Smooth muscle cell (in vitro differentiated cells): ENCODE measurements around the gene KARS1. TPM values are rescaled to one million over a fixed set of nuclear protein-coding genes. Genes with fewer than 3 reads are reported as not detected.

Experiments
- DNase-seq: peaks from one replicate; lab custom pipeline; 2025; ENCODE audit not compliant: unreplicated experiment; lab: John Stamatoyannopoulos, UW
- H2AFZ ChIP-seq: fragments of 200-600 bp; sonication (generic); 2 replicates; pipeline ENCODE4 v1.6.0; 2016; ENCODE audit warnings: antibody characterized with exemption, low read depth, mild to moderate bottlenecking
- H3F3A ChIP-seq: fragments of 200-600 bp; sonication (generic); 2 replicates; pipeline ENCODE4 v1.6.0; 2017; ENCODE audit warnings: antibody characterized with exemption, low read depth
- H3K27ac ChIP-seq: fragments of 200-600 bp; sonication (generic); 2 replicates; pipeline ENCODE4 v1.5.1; 2016; ENCODE audit warnings: low read depth, mild to moderate bottlenecking
- H3K27me3 ChIP-seq: fragments of 200-600 bp; sonication (generic); 2 replicates; pipeline ENCODE4 v1.6.1; 2016; ENCODE audit warnings: low read depth, mild to moderate bottlenecking
- H3K36me3 ChIP-seq: fragments of 200-600 bp; sonication (generic); 2 replicates; pipeline ENCODE4 v1.5.1; 2016; ENCODE audit warnings: low read depth
- H3K4me1 ChIP-seq: fragments of 200-600 bp; sonication (generic); 2 replicates; pipeline ENCODE4 v1.5.1; 2016; ENCODE audit warnings: low read depth
- H3K4me2 ChIP-seq: fragments of 200-600 bp; sonication (generic); 2 replicates; pipeline ENCODE4 v1.6.0; 2016; ENCODE audit warnings: mild to moderate bottlenecking
- H3K4me3 ChIP-seq: fragments of 200-600 bp; sonication (generic); 2 replicates; pipeline ENCODE4 v1.5.1; 2016; ENCODE audit warnings: mild to moderate bottlenecking
- H3K79me2 ChIP-seq: fragments of 200-600 bp; sonication (generic); 2 replicates; pipeline ENCODE4 v1.6.0; 2016; ENCODE audit warnings: low read depth, mild to moderate bottlenecking
- H3K9ac ChIP-seq: fragments of 200-600 bp; sonication (generic); 2 replicates; pipeline ENCODE4 v1.6.0; 2016; ENCODE audit warnings: low read depth
- H3K9me3 ChIP-seq: fragments of 200-600 bp; sonication (generic); replicated peaks from 2 replicates; pipeline ENCODE4 v1.5.1; 2016; ENCODE audit warnings: low read depth
- H4K20me1 ChIP-seq: fragments of 200-600 bp; sonication (generic); 2 replicates; pipeline ENCODE4 v1.6.0; 2016; ENCODE audit warnings: low read depth
- CTCF ChIP-seq: fragments of 200-600 bp; sonication (generic); IDR thresholded peaks from 2 replicates; pipeline ENCODE4 v1.5.1; 2017; ENCODE audit warnings: borderline replicate concordance, mild to moderate bottlenecking, antibody characterized with exemption; ENCODE audit not compliant: insufficient read depth, poor library complexity, severe bottlenecking
- WGBS: methylation state at CpG from one replicate; pipeline ENCODE4 v1.1.7; 2016; ENCODE audit warnings: low lambda C conversion rate; 5-methylcytosine and 5-hydroxymethylcytosine counted together
- polyA plus RNA-seq: library from polyadenylated mRNA; unstranded; fragments of >200 nt; fragmentation: Nextera tagmentation; extraction: Ambion mirVana; gene quantifications from 2 replicates; pipeline ENCODE4 v1.2.1, GENCODE V29; 2016
- total RNA-seq: library from RNA; depleted of rRNA; stranded (reverse); fragments of >200 nt; gene quantifications from 2 replicates; pipeline ENCODE4 v1.2.3, GENCODE V29; 2014

KARS1 gene
- total and polyA plus RNA-seq, 2 experiments from 2014 or later = 101 to 108 TPM

GRCh38 chr16:75632857-75633256 is 14.6 kb downstream of the KARS1 start:
- H2AFZ ChIP-seq = no peak overlapping the region
- 90% methylated on average over 8 of the region's 8 CpGs for WGBS
- H3K79me2 ChIP-seq = no peaks in the 10 kb centered on the region
- H3K9ac ChIP-seq = no peak overlapping the region
- peaks cover 6% of the 10 kb centered on the region for H4K20me1 ChIP-seq
- H3F3A ChIP-seq = peaks cover 4% of the 10 kb centered on the region
- peaks cover 30% of the 10 kb centered on the region for H3K36me3 ChIP-seq
- no peaks in the 10 kb centered on the region for H3K27me3 ChIP-seq
- no peaks in the 10 kb centered on the region for H3K9me3 ChIP-seq
- no peak for TF ChIP-seq CTCF
- no peaks in the 10 kb centered on the region for H3K4me1 ChIP-seq
- no peak overlapping the region for H3K4me2 ChIP-seq
- no peak for DNase-seq
- H3K4me3 ChIP-seq = no peak overlapping the region
- H3K27ac ChIP-seq = no peak overlapping the region

- Histone ChIP-seq H3K79me2 (no peaks in the 10 kb centered on the region), H2AFZ (no peak overlapping the region), H3K36me3 (peaks cover 31% of the 10 kb centered on the region), H3K4me3 (no peak overlapping the region), H4K20me1 (no peaks in the 10 kb centered on the region), H3K27me3 (no peaks in the 10 kb centered on the region), H3F3A (peaks cover 25% of the 10 kb centered on the region), H3K9me3 (no peaks in the 10 kb centered on the region), H3K4me1 (no peaks in the 10 kb centered on the region), H3K9ac (no peak overlapping the region), H3K4me2 (no peak overlapping the region), H3K27ac (no peak overlapping the region)
- TF ChIP-seq CTCF = no peak
- no peak for DNase-seq
- 85% methylated on average over 3 of the region's 3 CpGs for WGBS
Observed at GRCh38 chr16:75630052-75630451, 17.4 kb downstream of the KARS1 start.

GRCh38 chr16:75629132-75629531 is 18.3 kb downstream of the KARS1 start:
- H3K4me1 ChIP-seq = no peaks in the 10 kb centered on the region
- WGBS = 89% methylated on average over 10 of the region's 10 CpGs
- DNase-seq = no peak
- H3K9me3 ChIP-seq = no peaks in the 10 kb centered on the region
- peaks cover 34% of the 10 kb centered on the region for H3F3A ChIP-seq
- H3K27ac ChIP-seq = no peak overlapping the region
- H3K4me3 ChIP-seq = no peak overlapping the region
- H3K9ac ChIP-seq = no peak overlapping the region
- H3K79me2 ChIP-seq = no peaks in the 10 kb centered on the region
- H3K36me3 ChIP-seq = peaks cover 23% of the 10 kb centered on the region
- no peak overlapping the region for H3K4me2 ChIP-seq
- H4K20me1 ChIP-seq = no peaks in the 10 kb centered on the region
- no peak overlapping the region for H2AFZ ChIP-seq
- H3K27me3 ChIP-seq = no peaks in the 10 kb centered on the region
- TF ChIP-seq CTCF = no peak

GRCh38 chr16:75628351-75628750 is 19.1 kb downstream of the KARS1 start:
- Histone ChIP-seq H3K9me3 (no peaks in the 10 kb centered on the region), H3K4me3 (no peak overlapping the region), H3K36me3 (peaks cover 17% of the 10 kb centered on the region), H3K27ac (no peak overlapping the region), H3F3A (peaks cover 34% of the 10 kb centered on the region), H3K27me3 (no peaks in the 10 kb centered on the region), H3K9ac (no peak overlapping the region), H3K4me1 (no peaks in the 10 kb centered on the region), H3K4me2 (no peak overlapping the region), H3K79me2 (no peaks in the 10 kb centered on the region), H2AFZ (no peak overlapping the region), H4K20me1 (no peaks in the 10 kb centered on the region)
- no peak for TF ChIP-seq CTCF
- no peak for DNase-seq
- 98% methylated on average over 4 of the region's 4 CpGs for WGBS
